ENCODE data around the gene KMO.

The KMO gene

DNA sequence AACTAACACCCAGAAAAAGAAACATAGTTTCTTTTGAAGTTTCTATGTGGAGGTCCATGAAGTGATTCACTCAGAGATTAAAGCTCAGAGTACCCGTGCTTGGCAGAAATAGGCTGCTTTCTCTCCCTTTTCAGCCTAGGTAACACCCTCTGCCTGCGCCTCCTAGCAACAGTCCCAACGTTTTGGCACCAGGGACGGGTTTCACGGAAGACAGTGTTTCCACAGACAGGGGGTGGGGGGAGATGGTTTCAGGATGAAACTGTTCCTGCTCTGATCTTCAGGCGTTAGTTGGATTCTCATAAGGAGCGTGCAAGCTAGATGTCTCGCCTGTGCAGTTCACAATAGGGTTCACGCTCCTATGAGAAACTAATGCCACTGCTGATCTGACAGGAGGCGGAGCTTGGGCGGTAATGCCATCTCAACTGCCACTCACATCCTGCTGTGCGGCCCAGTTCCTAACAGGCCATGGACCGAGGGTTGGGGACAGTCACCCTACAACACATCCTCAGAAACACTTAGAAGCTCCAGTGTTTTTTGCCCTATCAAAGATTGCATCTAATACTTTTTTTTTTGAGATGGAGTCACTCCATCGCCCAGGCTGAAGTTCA lies 54.8 kb downstream of the KMO start:
- intact Hi-C loops (cut with DNase I): no loop called here
- DNase-seq: peak in 38 of 42 donors; percentile 13 to 73 (median 38)

DNA sequence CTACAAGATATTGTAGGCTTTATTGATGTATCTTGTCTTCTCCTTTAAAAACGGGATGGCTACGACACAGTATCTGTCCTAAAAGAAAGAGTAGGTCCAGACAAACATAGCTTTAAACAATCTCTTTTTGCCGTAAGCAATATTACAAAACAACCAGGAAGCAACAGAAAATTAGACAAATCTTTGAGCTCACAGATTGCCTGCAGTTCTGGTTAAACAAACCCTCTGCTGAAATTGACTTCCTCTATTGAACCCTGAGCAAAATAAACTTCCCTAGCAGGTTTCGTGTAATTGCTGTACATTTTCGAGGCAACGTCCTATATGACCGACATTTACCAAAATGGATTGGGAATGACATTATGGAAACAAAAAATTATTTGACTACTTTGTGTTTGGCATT lies 57.3 kb downstream of the KMO start:
- no peak for DNase-seq
- intact Hi-C loops (cut with DNase I): no loop called here

DNA sequence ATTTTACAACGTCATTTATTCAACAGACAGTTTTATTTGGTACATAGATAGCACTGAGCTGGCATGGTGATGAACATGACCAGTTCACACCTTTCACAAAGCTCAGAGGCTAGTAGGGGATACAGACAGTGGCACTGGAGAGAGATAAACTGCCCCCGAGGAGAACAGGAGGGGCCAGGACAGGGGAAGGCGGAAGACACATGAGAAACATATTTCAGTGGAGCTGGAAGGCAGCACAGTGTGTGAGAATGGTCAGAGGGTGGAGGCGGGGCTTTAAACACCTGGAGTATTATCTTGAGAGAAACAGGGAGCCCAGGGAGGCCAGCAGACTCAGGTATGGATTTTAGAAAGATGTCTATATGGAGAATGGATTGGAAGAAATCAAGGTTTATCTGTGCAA lies 58.5 kb downstream of the KMO start:
- intact Hi-C loops (cut with DNase I): no loop called here
- no peak for DNase-seq

DNA sequence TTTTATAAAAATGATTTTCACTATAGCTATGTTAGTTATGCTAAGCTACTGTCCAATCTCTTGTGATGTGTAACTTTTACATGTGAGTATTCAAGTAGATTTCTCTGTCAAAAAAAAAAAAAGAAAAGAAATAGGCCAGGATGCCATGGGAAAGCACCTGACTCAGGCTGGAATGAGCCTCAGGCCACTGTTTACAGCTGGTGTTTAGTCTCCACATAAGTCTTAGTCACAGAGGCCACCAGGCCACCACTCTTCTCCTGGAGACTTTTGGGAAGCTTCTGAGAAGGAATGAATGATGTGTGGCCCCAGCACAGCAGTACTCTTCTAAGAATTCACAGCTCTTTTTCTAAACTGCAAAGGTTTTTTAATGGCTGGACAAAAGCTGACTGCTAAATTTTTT lies 59.1 kb downstream of the KMO start:
- intact Hi-C loops (cut with DNase I): no loop called here
- no peak for DNase-seq

GRCh38 chr1:241591736-241592135 lies 59.6 kb downstream of the KMO start:
- intact Hi-C loops (cut with DNase I): no loop called here
- DNase-seq: no peak

DNA sequence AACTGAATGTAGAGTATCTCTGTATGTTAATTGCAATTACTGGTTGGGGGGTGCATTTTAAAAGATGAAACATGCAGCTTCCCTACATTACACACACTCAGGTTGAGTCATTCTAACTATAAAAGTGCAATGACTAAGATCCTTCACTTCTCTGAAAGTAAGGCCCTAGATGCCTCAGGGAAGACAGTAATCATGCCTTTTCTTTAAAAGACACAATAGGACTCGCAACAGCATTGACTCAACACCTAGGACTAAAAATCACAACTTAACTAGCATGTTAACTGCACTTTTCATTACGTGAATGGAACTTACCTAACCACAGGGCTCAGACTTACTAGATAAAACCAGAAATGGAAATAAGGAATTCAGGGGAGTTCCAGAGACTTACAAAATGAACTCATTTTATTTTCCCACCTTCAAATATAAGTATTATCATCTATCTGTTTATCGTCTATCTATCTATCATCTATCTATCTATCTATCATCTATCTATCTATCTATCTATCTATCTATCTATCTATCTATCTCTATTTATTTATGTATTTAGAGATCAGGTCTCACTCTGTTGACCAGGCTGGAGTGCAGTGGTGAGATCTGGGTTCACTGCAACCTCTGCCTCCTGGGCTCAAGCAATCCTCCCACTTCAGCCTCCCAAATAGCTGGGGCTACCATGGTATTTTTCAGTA lies 60.2 kb downstream of the KMO start:
- intact Hi-C loops (cut with DNase I): no loop called here
- no peak for DNase-seq

- intact Hi-C loops (cut with DNase I): no loop called here
- no peak for DNase-seq
These were observed 61.0 kb downstream of the KMO start for GRCh38 chr1:241593186-241593585.

DNA sequence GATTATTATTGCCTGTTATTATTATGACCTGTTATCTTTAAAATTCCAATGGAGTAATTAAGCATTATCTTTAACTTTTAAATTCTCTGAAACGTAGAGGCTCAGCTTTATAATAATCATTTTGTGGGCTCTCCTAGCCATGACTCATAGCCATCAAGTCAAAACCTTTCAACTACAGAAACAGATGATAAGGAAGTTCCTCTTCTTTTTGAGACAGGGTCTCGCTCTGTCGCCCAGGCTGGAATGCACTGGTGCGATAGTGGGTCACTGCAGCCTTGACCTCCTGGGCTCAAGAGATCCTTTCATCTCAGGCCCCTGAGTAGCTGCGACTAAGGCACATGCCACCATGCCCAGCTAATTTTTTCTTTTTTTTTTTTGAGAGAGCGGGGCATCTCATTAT lies 64.5 kb downstream of the KMO start:
- no peak for DNase-seq
- intact Hi-C loops (cut with DNase I): no loop called here

- DNase-seq: no peak
- intact Hi-C loops (cut with DNase I): no loop called here
These were observed 66.1 kb downstream of the KMO start for GRCh38 chr1:241598249-241598648.

DNA sequence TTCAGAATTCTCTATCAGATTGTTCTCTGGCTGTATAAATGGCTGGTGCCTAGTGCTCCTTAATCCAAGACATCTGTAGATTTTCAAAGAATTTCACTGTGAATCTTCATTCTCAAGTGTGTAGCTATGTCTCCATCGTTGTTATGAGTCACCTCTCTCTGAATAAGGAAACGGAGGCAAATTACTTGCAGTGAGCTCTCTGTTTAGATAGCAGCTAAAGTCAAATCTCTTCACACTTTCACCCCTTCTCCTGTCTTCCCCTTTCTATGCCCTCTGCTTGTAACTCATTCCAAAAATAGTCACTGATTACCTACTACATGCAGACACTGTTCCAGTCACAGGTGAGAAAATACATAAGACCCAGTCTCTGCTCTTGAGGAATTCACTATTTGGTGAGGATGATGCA lies 68.3 kb downstream of the KMO start:
- no peak for DNase-seq
- intact Hi-C loops (cut with DNase I): loop anchor here (10.0 kb wide), 1 partner anchor 234 kb away; no protein-coding TSS in a partner anchor

GRCh38 chr1:241603731-241604245 lies 71.6 kb downstream of the KMO start:
- DNase-seq: no peak
- intact Hi-C loops (cut with DNase I): loop anchor here (10.0 kb wide), 1 partner anchor 231 kb away; no protein-coding TSS in a partner anchor

DNA sequence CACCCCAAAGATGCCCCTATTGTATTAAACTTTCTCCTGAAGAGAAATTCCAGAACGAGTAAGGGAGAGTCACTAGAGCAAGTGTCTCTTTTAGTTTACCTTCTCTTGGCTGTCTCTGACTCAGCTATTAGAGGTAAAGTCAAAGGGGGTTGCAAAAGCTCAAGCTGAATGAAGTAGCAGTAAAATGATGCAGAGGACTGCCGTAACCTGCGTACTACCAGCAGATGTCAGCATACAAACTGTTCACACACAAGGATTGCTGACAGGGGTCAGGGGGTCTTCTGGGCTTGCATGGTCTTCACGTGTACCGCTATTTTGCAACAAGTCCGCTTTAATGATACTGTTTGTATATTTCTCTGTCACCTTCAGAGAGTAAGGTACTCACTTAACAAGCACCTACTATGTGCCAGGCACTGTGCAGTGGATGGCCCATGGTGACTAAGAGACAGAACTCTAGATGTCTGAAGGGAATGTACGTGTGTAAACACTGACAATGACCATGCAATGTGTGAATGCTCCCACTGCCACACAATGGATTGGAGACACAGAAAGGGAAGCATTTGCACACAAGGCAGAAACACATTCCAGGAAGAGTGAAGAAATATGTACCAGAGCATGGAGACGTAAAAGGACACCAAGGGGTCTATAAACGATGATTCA lies 73.1 kb downstream of the KMO start:
- intact Hi-C loops (cut with DNase I): loop anchor here (10.0 kb wide), 1 partner anchor 230 kb away; no protein-coding TSS in a partner anchor

DNA sequence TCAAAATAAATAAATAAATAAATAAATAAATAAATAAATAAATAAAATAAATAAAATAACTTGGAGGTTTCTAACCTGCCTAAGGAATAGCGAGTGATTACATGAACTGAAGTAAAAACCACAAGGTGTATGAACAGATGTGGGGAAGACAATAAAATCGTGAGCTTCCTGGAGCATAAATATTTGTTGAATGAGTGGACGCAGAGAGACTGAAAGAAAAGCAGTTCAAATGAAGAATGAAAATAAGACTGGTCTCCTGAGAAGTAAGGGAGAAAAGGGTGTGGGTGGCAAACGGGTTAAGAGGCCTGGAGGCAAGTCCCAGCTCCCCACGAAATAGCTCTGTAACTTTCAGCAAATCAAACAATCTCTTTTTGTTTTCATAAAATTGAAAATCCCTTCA lies 74.4 kb downstream of the KMO start:
- DNase-seq: no peak
- intact Hi-C loops (cut with DNase I): loop anchor here (10.0 kb wide), 1 partner anchor 228 kb away; no protein-coding TSS in a partner anchor

More for the DNA sequence above, 73.1 kb downstream of the KMO start:
- no peak for DNase-seq

GRCh38 chr1:241607497-241607896 lies 75.3 kb downstream of the KMO start:
- no peak for DNase-seq
- intact Hi-C loops (cut with DNase I): loop anchor here (10.0 kb wide), 1 partner anchor 227 kb away; no protein-coding TSS in a partner anchor

DNA sequence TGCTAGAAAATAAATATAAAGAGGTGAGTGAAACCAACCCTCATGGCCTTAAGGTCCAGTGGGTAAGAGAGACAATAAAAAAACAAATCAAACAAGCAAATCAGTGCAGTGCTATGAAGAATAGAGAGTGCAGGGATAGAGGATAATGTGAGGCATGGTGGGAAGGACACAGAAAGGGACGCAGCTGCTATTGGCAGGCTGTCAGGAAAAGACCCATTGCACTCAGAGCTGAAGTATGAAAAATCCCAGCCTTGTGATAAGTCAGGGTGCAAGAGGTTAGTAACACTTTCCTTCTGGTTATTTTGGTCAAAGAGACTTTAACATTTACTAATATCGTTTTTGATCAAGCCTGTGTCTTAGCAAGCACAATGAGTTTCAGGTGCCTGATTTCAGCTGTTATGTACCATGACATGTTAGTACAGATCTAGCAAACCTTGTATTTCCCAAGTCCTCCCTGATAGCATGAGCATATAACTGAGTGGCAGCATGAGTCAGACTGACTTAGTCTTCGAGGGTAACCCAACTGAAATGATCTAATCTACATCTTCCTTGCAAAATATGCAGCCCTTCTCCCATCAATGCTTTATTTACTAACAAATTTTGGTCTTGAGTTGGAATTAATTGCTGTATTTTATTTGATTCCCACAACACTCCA lies 76.3 kb downstream of the KMO start:
- intact Hi-C loops (cut with DNase I): loop anchor here (10.0 kb wide), 1 partner anchor 226 kb away; no protein-coding TSS in a partner anchor
- DNase-seq: no peak

GRCh38 chr1:241610056-241610815 lies 78.1 kb downstream of the KMO start:
- peak in 1 of 42 donors; percentile 19 for DNase-seq
- intact Hi-C loops (cut with DNase I): no loop called here

GRCh38 chr1:241611063-241611462 lies 78.9 kb downstream of the KMO start:
- peak in 1 of 42 donors; percentile 53 for DNase-seq
- intact Hi-C loops (cut with DNase I): no loop called here

GRCh38 chr1:241611736-241612135 lies 79.6 kb downstream of the KMO start:
- DNase-seq: no peak
- intact Hi-C loops (cut with DNase I): no loop called here

Data from head of caudate nucleus (tissue), 42 donors.